HepG2 (cell line): ENCODE data around the gene ZPR1. TPM values are rescaled to one million over a fixed set of nuclear protein-coding genes. Genes with fewer than 3 reads are reported as not detected.

Experiments
- ATAC-seq: fragments of 200-7000 bp; cut with Tn5 transposase; 3 replicates; pipeline ENCODE4 v1.9.1; 2020; ENCODE audit warnings: mild to moderate bottlenecking, moderate library complexity
- BruUV-seq: library from RNA; stranded (reverse); fragments of 400-500 nt; replicated peaks from 2 replicates; lab custom pipeline; 2021; lab: Mats Ljungman, UMichigan
- CTCF ChIA-PET: fragments of 300-600 bp; formaldehyde crosslinking; extraction: SDS; loops from one replicate; lab custom pipeline; 2021; ENCODE audit warnings: low total read pairs, inconsistent platforms, low intra/inter-chr PET ratio; lab: Yijun Ruan, JAX
- POLR2A ChIA-PET: fragments of 350-600 bp; sonication (Branson Sonifier 250); formaldehyde crosslinking; loops from one replicate; lab custom pipeline; 2020; ENCODE audit warnings: antibody characterized with exemption, inconsistent platforms; lab: Yijun Ruan, JAX
- DNase-seq: peaks from one replicate; pipeline ENCODE4 v3.0.0-alpha.2; 2015; ENCODE audit warnings: low spot score
- FAIRE-seq: peaks from 3 replicates; lab custom pipeline; 2011; peaks lifted over from hg19 to GRCh38; lab: Jason Lieb, UNC
- H2AFZ ChIP-seq: one replicate; pipeline ENCODE4 v1.6.1; 2011; ENCODE audit warnings: low read length, inconsistent platforms
- H3K27ac ChIP-seq: fragments of 300-600 bp; 3 replicates; pipeline ENCODE4 v1.8.0; 2011; ENCODE audit warnings: mixed run types, mild to moderate bottlenecking, mixed read lengths, low read length, inconsistent platforms; ENCODE audit not compliant: insufficient read depth; ENCODE audit errors: extremely low read length
- H3K27me3 ChIP-seq, 2 experiments: fragments of 200-600 bp in 1 of 2; 2 replicates in 1 of 2; 3 replicates in 1 of 2; pipeline versions ENCODE4 v1.6.0 to v1.8.0; 2011; ENCODE audit warnings: low read length in 2 of 2, mild to moderate bottlenecking in 2 of 2, moderate library complexity in 2 of 2, inconsistent platforms in 1 of 2; ENCODE audit not compliant: insufficient read depth in 2 of 2, control insufficient read depth in 1 of 2
- H3K36me3 ChIP-seq, 2 experiments: fragments of 200-600 bp in 1 of 2; replicated peaks in 1 of 2; 2 replicates in 1 of 2; 3 replicates in 1 of 2; pipeline versions ENCODE4 v1.5.1 to v1.8.0; 2011; ENCODE audit warnings: low read length in 2 of 2, inconsistent platforms in 1 of 2; ENCODE audit not compliant: insufficient read depth in 2 of 2, control insufficient read depth in 1 of 2
- H3K4me1 ChIP-seq: 2 replicates; pipeline ENCODE4 v1.5.1; 2012; ENCODE audit warnings: low read length, inconsistent platforms; ENCODE audit not compliant: insufficient read depth
- H3K4me2 ChIP-seq: 2 replicates; pipeline ENCODE4 v1.6.0; 2011; ENCODE audit warnings: low read depth, low read length, inconsistent platforms
- H3K4me3 ChIP-seq, 3 experiments: fragments of 200-600 bp in 1 of 3; sonication (generic), shearing (Covaris generic) in 1 of 3; replicated peaks in 1 of 3; 2 replicates each; pipeline ENCODE4 v1.5.1; 2011 to 2016; ENCODE audit warnings: low read length in 3 of 3, inconsistent platforms in 2 of 3, low read depth in 2 of 3, mild to moderate bottlenecking in 2 of 3, control low read depth in 1 of 3, mixed read lengths in 1 of 3; ENCODE audit not compliant: insufficient read depth in 1 of 3
- H3K79me2 ChIP-seq: one replicate; pipeline ENCODE4 v1.6.1; 2011; ENCODE audit warnings: low read length, inconsistent platforms; ENCODE audit not compliant: insufficient read depth
- H3K9ac ChIP-seq: 2 replicates; pipeline ENCODE4 v1.6.0; 2011; ENCODE audit warnings: mild to moderate bottlenecking, low read depth, low read length, inconsistent platforms; ENCODE audit not compliant: insufficient read depth
- H3K9me3 ChIP-seq: 2 replicates; pipeline ENCODE4 v1.5.1; 2012; ENCODE audit warnings: mild to moderate bottlenecking, low read length
- H4K20me1 ChIP-seq: 2 replicates; pipeline ENCODE4 v1.6.0; 2011; ENCODE audit warnings: inconsistent platforms, mild to moderate bottlenecking, low read length, moderate library complexity; ENCODE audit not compliant: insufficient read depth
- ETV6 ChIP-seq: sonication (generic); formaldehyde crosslinking; conservative IDR thresholded peaks from 2 replicates; pipeline ENCODE4 v1.4.0; 2020; ENCODE audit warnings: missing genetic modification reagents
- GABPA ChIP-seq, 2 experiments: IDR thresholded peaks; 2 replicates each; pipeline ENCODE4 v1.6.1; 2011 to 2016; ENCODE audit warnings: low read depth in 2 of 2, low read length in 1 of 2, missing biosample characterization in 1 of 2, missing genetic modification characterization in 1 of 2
- LCORL ChIP-seq, 2 experiments: fragments of 450-650 bp in 1 of 2; sonication (generic) in 1 of 2; formaldehyde crosslinking in 1 of 2; IDR thresholded peaks; 2 replicates each; pipeline versions ENCODE4 v1.5.0 to v1.6.1; 2017 to 2020; ENCODE audit warnings: antibody characterized with exemption in 1 of 2, missing genetic modification reagents in 1 of 2
- POLR2A ChIP-seq, 2 experiments: IDR thresholded peaks; 2 replicates each; pipeline ENCODE4 v1.6.1; 2011; ENCODE audit warnings: low read depth in 2 of 2, low read length in 2 of 2, mild to moderate bottlenecking in 1 of 2, moderate library complexity in 1 of 2; ENCODE audit not compliant: insufficient read depth in 1 of 2
- ZBTB38 ChIP-seq: sonication (generic); formaldehyde crosslinking; IDR thresholded peaks from 2 replicates; pipeline ENCODE4 v1.5.1; 2020; ENCODE audit warnings: mild to moderate bottlenecking, missing genetic modification reagents
- ZFP1 ChIP-seq: IDR thresholded peaks from 2 replicates; pipeline ENCODE4 v1.6.1; 2016
- WGBS: methylation state at CpG from one replicate; pipeline ENCODE4 v1.1.6; 2017; ENCODE audit warnings: low lambda C conversion rate; 5-methylcytosine and 5-hydroxymethylcytosine counted together
- in situ Hi-C: cut with HindIII; loops from 2 replicates; pipeline ENCODE4 v1.10.0; 2017; ENCODE audit warnings: low pct_unique_long_range_greater_than_20kb; ENCODE audit not compliant: extremely low pct_ligation_motif_present
- intact Hi-C: fragments of 100-400 bp; cut with micrococcal nuclease; formaldehyde crosslinking; loops from one replicate; pipeline ENCODE4 v1.10.0; 2022; ENCODE audit not compliant: unreplicated experiment
- polyA plus RNA-seq, 8 experiments: library from polyadenylated mRNA; depleted of rRNA in 3 of 8; stranded (reverse) in 7 of 8; unstranded in 1 of 8; fragments of >200 nt; fragmentation: Illumina TruSeq in 4 of 8; extraction: Trizol in 4 of 8; gene quantifications; 2 replicates each; pipeline versions ENCODE4 v1.2.1 to v1.2.3, GENCODE V29; 2011 to 2016; ENCODE audit warnings: low read depth in 4 of 8, missing spikeins in 1 of 8, mixed read lengths in 1 of 8; ENCODE audit not compliant: insufficient read depth in 1 of 8
- total RNA-seq, 5 experiments: library from RNA; depleted of rRNA; stranded (reverse); fragments of >200 nt; fragmentation: Illumina TruSeq; extraction: Trizol; gene quantifications; 2 replicates each; pipeline ENCODE4 v1.2.3, GENCODE V29; 2016; ENCODE audit warnings: low read depth in 1 of 5
- TF ChIP-seq, protein P1 (sequence below): sonication (generic); formaldehyde crosslinking; IDR thresholded peaks from 2 replicates; pipeline ENCODE4 v1.4.0; 2020; ENCODE audit warnings: missing genetic modification reagents
- TF ChIP-seq, protein P2 (sequence below): sonication (generic); formaldehyde crosslinking; IDR thresholded peaks from 2 replicates; pipeline ENCODE4 v1.5.0; 2020; ENCODE audit warnings: missing genetic modification reagents, mild to moderate bottlenecking, borderline replicate concordance

ZPR1 gene
- total and polyA plus RNA-seq, 2 of the 13 experiments (the other 11 are each of a cell fraction or from before 2014, with no cell fraction given) = 40.0 to 79.3 TPM

DNA sequence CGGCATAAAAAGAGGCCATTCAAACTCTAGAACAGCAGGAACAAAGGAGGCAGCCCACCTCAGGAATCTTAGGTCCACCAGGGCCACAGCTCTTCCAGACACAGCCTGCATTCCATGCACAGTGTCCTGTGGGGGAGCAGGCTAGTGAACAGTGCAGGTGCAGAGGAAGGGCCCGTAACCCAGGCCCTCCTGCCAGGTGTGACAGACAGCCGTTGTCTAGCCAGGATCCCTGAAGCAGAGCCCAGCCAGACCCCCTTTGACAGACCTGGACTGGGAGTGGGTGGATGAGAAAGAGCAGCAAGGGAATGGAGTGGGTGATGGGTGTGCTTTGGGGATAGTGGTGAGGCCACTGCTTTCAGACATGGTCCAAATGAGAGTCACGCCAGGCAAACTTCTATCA is 1.2 kb upstream of the ZPR1 start:
- DNase-seq (no peak), FAIRE-seq (no peak), ATAC-seq (peak; percentile 14)
- H3K4me3 ChIP-seq = peak overlapping the region in 2 of 3 experiments; percentile 86 to 90; a peak in 3 of 6 replicates
- BruUV-seq = no TSS peak
- H3K4me1 ChIP-seq = peaks cover 69% of the 10 kb centered on the region
- TF ChIP-seq, protein P1, sequence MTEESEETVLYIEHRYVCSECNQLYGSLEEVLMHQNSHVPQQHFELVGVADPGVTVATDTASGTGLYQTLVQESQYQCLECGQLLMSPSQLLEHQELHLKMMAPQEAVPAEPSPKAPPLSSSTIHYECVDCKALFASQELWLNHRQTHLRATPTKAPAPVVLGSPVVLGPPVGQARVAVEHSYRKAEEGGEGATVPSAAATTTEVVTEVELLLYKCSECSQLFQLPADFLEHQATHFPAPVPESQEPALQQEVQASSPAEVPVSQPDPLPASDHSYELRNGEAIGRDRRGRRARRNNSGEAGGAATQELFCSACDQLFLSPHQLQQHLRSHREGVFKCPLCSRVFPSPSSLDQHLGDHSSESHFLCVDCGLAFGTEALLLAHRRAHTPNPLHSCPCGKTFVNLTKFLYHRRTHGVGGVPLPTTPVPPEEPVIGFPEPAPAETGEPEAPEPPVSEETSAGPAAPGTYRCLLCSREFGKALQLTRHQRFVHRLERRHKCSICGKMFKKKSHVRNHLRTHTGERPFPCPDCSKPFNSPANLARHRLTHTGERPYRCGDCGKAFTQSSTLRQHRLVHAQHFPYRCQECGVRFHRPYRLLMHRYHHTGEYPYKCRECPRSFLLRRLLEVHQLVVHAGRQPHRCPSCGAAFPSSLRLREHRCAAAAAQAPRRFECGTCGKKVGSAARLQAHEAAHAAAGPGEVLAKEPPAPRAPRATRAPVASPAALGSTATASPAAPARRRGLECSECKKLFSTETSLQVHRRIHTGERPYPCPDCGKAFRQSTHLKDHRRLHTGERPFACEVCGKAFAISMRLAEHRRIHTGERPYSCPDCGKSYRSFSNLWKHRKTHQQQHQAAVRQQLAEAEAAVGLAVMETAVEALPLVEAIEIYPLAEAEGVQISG (CRISPR knock-in tag) = no peak
- TF ChIP-seq ZFP1 (CRISPR knock-in tag) (no peak), ETV6 (CRISPR knock-in tag) (no peak), ZBTB38 (CRISPR knock-in tag) (no peak), LCORL (IDR thresholded peaks at IDR 0.05) (no peak), LCORL (CRISPR knock-in tag; IDR thresholded peaks at IDR 0.05) (no peak), POLR2A (IDR thresholded peaks at IDR 0.05; ENCODE audit: insufficient read depth in 1 of 2, low read depth in 2 of 2, low read length in 2 of 2) (peak in 1 of 2 experiments; percentile 45; a peak in 1 of 4 replicates), GABPA (IDR thresholded peaks at IDR 0.05; ENCODE audit: low read depth, low read length) (no peak), GABPA (CRISPR knock-in tag; IDR thresholded peaks at IDR 0.05; ENCODE audit: low read depth) (0 out of 2 replicates have a peak, but pooled peaks have one; percentile 16)
- TF ChIP-seq, protein P2, sequence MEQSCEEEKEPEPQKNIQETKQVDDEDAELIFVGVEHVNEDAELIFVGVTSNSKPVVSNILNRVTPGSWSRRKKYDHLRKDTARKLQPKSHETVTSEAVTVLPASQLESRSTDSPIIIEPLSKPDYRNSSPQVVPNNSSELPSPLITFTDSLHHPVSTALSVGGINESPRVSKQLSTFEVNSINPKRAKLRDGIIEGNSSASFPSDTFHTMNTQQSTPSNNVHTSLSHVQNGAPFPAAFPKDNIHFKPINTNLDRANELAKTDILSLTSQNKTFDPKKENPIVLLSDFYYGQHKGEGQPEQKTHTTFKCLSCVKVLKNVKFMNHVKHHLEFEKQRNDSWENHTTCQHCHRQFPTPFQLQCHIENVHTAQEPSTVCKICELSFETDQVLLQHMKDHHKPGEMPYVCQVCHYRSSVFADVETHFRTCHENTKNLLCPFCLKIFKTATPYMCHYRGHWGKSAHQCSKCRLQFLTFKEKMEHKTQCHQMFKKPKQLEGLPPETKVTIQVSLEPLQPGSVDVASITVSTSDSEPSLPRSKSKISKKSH (CRISPR knock-in tag) = no peak
- peaks cover 35% of the 10 kb centered on the region for H3K79me2 ChIP-seq
- intact Hi-C loops = no loop called here
- peak overlapping the region; percentile 84; the same call in 1 of the 2 replicates for H3K9ac ChIP-seq
- H2AFZ ChIP-seq = no peak overlapping the region
- peak overlapping the region; percentile 99 for H3K4me2 ChIP-seq
- H4K20me1 ChIP-seq = no peaks in the 10 kb centered on the region
- H3K27ac ChIP-seq = peak overlapping the region; percentile 61
- POLR2A ChIA-PET = interaction anchor here (1.0 to 17.3 kb wide), 8 partner anchors 14 to 309 kb away, joined by 3 to 1365 read pairs (median 5); partner anchors contain the start of genes APOA1, APOA4, APOC3 and BUD13
- 44% methylated on average over 3 of the region's 4 CpGs for WGBS
- H3K9me3 ChIP-seq = no peaks in the 10 kb centered on the region
- in situ Hi-C loops = no loop called here
- H3K27me3 ChIP-seq = no peaks in the 10 kb centered on the region; a peak in 1 of 5 replicates
- H3K36me3 ChIP-seq = peaks cover 13 to 28% of the 10 kb centered on the region in 2 experiments
- CTCF ChIA-PET = no interaction called here
